Stimulated activated CD8-positive, alpha-beta memory T cell treated with anti-CD3 and anti-CD28 coated beads, Interleukin-12 subunit alpha, Interleukin-12 subunit beta, amount 100 ng/mL, for 24 hours (primary cell): ENCODE results near the gene CMC4.

Source experiments
- DNase-seq: peaks from one replicate; pipeline ENCODE4 v3.0.0-alpha.2; 2020; ENCODE audit errors: extremely low read depth

Gene CMC4, protein sequence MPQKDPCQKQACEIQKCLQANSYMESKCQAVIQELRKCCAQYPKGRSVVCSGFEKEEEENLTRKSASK

DNA sequence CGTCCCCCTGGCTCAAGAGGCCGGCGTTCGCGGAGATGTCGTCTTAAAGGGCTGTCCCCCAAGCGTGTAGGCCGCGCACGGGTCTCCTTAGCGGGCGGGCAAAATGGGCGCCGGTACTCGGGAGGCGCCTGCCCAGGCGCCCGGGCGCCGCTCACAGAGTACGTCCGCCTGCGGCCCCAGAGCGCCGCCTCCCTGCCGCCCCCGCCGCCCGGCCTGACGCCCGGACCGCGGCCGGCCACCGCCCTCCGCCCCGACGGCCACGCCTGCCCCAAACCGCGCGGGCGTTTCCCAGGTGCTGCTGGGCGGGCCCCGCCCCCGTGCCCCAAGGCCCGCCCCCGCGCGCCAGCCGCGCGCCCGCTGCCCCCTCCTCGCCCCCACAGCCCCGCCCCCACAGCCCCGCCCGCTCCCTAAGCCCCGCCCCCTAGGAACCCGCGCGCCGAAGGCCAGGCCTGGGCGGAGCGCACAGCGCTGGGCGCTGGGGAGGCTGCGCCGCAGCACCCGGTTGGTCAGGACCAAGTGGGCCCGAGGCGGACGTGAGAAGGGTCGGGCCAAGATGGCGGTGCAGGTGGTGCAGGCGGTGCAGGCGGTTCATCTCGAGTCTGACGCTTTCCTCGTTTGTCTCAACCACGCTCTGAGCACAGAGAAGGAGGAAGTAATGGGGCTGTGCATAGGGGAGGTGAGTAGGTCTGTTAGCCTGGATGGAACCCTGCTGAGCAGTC lies at the start of gene CMC4, which contains the start of the genes BRCC3 and MTCP1:
CMC4 (minus strand) TSS at position 162 of the 719 bp plus-strand sequence. CDS start 7,113 bp downstream, outside the sequence.
BRCC3 (plus strand) TSS at position 534 of the 719 bp plus-strand sequence; CDS start at position 554, 20 bp downstream.
MTCP1 (minus strand) TSS at position 162 of the 719 bp plus-strand sequence. CDS start 5,126 bp downstream, outside the sequence.
- DNase-seq, result peak; percentile 47

DNA sequence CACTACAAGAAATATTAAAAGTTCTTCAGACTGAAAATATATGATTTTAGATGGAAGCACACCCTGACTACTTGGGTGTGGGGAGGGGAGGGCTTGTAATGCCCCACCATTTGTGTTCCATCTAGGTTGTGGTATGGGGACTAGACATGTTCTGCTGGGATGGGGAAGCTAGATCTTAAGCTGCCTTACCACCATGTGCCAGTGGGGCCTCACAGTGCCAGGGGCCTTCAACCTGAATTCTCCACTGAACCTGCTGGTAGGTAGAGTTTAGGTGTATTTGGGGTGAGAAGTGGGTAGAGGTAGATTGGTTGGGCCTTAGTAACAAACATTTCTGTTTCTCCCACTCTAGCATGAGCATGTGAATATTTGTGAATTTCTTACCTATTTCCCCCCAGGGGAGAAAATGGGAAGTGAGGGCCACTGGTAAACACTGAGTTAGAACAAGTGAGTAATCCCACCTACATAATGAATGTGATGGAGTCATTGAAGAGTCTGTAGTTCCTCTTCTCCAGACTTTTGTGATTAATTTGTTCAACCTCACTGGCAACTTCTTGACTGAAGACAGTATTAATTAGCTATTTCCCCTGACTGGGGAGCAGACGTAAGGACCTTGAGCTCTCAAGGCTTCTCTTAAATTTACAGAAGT lies 44.4 kb upstream of the CMC4 start:
- DNase-seq, result no peak

DNA sequence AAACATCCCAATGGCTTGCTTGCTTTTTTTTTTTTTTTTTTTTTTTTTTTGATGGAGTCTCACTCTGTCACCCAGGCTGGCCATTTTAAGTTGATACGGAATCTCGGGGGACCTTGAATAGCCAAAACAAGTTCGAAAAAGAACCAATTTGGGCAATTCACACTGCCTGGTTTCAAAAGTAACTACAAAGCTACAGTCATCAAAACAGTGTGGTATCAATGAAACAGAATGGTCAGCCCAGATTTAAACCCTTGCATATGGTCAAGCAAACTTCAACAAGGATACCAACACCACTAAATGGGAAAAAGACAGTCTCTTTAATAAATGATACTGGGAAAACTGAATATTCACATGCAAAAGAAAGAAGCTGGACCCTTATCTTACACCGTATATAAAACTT lies 42.2 kb upstream of the CMC4 start:
- DNase-seq, result no peak

DNA sequence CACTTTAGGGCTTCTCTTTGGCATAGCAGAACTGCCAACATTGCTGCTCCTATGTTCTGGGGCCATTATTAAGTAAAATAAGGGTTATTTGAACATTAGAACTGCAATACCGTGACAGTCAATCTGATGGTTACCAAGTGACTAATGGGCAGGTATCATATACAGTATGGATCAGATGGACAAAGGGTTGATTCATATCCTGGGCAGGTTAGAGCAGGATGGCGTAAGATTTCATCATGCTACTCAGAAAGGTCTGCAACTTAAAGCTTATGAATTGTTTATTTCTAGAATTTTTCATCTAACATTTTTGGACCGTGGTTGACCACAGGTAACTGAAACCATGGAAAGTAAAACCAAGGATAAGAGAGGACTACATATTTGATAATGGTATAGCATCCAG lies 41.2 kb upstream of the CMC4 start:
- no peak for DNase-seq

DNA sequence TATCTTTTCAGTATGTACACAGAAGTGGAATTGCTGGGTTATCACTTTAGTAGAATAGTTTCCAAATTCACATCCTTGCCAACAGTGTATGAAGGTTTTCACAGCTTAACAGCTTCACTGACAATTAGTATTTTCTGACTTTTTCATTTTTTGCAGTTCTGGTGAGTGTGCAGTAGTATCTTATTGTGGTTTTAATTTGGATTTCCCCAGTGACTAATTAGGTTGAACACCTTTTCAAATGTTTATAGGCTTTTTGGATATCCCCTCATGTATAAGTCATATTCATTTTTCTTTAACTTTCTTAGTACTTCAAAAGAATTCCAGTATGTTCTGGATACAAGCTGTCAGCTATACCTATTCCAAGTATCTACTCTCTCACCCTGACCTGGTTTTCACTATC lies 37.5 kb upstream of the CMC4 start:
- no peak for DNase-seq

DNA sequence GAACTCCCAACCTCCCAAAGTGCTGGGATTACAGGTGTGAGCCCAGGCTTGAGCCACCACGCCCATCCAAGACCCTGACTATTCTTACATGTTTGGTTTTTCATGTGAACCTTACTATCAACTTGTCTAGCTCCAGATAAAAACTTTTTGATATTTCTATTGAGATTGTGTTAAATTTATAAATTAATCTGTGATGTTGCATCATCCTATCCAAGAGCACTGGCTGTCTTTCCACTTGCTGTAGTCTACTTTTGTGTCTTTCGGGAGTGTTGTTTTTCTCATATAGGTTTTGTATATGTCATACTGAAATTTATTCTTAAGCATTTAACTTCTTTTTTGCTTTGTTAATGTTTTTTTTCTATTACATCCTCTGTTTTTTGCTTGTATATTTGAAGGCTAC lies 35.0 kb upstream of the CMC4 start:
- no peak for DNase-seq

DNA sequence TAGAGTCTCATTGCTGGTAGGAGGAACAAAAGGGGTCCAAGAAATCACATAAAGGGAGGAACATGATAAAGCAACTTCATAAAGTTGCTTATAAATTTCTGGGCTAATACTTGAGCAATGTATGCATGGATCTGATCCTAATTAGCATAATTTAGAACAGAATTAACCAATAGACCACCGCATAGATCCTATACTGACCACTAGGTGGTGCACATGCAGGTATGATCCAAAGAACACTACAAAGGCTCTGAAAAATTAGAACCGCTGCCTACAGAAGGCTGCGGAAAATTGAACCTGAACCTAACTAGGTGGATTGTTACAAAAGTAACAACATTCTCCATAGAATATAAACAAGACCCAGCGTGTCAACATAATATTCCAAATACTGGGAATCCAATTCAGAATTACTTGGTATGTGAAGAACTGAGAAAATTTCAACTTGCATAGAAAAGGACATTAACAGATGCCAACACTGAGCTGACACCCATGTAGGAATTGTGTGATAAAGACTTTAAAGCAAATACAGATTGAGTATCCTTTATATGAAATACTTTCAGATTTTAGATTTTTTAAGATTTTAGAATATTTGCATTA lies 23.6 kb upstream of the CMC4 start:
- no peak for DNase-seq

DNA sequence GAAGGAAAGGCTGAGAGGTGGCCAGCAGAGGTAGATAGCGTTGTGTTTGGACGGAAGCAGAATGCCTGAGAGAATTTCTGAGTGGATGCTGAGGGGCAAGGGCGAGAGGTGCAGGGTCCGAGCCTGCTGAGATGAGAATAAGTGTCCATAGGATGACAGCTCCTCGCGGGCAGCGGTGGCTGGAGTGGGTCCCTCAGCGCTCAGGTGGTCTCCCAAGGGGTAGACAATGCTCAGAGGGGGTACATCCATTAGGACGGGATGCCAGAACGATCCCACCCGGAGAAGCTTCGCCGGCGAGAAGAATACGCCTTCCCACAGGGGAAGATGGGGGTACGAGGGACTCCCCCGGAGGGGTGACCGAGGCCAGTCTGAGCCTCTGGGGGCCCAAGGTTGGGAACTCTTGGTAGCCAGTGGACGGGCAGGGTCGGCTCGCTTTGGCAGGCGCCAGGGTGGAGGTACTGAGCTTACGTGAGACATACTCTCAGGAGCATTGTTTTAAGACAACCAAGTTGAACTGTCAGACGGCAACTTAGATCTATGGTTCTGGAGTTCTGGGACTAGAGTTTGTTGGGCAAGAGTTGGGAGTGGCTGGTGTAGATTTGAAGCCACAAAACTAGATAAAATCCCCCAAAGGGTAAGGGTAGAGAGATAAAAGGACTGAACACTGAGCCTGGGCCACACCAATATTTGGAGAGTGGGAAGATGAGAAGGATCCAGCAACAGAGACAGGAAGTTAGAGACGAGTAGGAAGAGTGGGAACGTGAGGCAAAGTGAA lies 16.2 kb upstream of the CMC4 start:
- no peak for DNase-seq

DNA sequence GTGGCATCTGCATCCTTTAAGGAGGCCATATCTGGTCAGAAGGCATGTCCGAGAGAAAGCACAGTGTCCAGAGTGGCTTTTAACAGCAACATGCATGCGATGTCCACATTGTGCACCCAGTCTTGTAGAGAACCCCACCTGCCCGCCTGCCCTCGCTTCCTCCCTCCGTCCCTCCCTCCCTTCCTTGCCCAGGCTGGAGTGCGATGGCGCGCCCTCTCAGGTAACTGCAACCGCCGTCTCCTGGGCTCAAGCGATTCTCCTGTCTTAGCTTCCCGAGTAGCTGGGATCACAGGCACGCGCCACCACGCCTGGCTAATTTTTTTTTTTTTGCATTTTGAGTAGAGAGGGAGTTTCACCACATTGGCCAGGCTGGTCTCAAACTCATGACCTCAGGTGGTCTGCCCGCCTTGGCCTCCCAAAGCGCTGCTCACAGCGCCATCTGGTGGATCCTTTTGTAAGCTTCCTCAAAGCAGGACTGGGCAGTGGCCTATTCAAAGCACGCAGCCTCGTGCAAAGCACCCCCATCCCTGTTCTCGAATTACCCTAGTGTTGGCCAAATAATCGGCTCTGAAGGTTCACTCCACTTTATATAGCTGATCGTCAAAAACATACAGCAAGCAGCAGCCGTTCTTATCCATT lies 15.4 kb upstream of the CMC4 start:
- no peak for DNase-seq

DNA sequence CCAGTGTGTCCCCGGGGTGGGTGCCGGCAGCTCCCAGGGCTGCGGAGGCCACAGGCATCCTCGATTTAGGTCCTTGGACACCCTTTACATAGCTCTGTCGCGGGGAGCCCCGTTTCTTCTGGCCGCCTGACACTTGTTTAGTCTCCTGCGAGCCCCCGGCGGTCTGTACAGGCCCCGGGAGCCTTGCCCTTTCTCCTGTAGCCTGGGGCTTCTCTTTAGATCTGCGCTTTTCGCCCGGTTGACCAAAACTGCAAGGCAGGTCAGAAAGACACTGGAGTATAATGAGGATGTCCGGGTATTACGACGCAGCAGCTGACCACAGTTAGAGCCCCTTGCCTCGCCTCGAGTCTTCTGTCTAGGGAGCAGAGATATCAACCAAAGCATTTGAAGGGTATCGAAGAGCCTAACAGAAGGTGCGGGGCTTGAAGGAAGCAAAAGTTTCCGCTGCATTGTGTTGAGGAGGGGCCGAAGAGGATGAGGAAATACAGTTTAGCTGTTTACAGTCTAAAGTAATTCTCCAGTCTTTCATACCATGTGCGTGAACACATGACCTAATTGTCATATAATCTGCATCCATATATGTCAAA lies 851 bp upstream of the CMC4 start:
- no peak for DNase-seq

DNA sequence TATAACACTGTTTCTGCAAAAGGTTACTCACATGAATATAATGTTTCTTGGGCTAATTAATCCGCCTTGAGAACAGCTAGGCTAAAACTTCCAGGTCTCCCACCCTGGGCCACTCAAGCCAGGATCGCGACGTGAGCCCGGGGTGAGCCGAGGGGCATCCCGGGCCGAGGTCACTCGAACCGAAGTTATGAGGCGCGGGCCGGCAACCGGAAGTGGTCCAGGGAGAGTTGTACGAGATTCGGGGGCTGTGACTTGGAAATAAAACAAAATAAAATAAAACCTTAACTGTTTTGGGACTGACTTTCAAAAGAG lies 317 bp downstream of the CMC4 start:
- no peak for DNase-seq

DNA sequence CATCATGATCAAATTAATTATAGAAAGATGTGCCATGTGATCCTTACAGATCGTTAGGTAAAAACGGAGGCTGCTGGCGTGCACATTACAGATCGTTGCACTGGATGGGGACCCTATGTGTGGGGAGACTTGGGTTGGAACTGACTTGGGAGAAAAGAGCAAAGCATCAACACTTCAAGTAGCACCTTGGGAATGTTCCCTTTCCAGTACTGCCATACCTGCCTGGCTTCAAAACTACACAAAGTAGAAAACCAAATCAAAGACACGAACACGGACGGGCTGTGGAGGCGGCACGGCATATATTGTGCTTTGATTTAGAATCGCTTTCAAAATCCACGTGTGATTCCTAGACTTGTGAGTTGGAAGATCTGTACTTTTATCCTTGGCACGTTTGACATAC lies 898 bp downstream of the CMC4 start:
- no peak for DNase-seq

DNA sequence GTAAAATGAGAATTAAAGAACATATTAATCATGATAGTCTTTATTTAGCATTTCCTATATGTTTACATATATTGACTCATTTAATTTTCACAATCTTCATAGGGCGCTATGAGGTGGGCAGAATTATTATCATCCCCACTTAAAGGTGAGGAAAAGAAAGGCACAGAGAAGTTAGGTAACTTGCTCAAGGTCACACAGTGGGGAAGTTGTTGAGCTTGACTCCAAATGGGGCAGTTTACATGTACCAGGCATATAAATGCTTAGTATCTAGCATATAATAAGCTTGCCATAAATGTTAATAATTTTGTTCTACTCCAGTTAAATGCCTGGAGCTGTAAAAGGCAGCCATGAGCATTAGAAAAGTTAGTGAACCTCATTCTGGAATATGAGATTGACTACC lies 1.5 kb downstream of the CMC4 start:
- DNase-seq, result no peak

DNA sequence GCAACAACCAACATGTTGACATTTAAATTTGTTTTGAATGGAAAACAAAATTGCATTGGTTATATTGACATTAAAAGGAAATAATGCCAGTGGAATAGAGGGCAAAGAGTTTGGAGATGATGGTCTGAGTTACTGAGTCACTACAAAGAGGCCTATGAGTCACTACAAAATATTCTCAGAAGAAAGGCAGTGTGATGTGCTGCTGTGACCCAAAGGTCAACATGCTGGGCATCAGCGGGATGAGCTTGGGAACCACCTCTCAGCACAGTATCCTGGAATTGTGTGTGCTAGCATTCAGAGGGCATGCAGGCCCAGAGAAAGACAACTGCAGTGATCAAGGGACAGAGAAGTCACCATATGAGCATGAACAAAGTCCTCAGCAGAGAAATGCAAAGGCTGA lies 2.8 kb downstream of the CMC4 start:
- no peak for DNase-seq

DNA sequence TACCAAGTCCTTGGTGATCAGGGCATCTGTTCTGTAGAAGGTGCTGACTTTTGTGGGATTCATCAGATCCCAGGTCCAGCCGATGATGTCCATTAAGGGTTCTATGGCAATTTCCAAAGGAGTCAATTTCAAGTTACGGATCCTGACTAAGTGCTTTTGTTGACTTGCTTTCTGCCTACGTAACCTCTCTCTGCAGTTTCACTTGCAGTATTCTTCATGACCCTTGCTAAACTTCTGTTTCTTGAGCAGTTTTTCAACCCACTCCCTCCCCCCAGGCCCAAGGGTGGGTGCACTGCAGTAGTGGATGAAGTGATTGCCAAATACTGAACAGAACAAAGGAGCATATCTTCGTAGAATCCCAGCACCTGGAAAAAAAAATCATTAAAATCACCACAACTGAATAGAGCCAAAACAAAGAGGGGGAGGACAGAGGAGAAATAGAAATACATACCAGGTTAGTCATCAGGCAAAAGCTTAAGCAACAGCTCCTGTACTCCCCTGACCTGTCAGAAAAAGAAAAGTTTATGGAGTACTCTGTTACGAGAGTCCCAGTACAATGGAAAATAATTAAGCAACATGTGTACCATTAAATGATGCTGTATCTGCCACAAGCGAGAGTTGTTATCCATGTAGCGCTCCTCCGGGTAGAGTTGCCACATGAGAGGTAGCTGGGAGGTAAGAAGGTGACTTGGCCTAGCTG lies 5.8 kb downstream of the CMC4 start:
- DNase-seq, result no peak

DNA sequence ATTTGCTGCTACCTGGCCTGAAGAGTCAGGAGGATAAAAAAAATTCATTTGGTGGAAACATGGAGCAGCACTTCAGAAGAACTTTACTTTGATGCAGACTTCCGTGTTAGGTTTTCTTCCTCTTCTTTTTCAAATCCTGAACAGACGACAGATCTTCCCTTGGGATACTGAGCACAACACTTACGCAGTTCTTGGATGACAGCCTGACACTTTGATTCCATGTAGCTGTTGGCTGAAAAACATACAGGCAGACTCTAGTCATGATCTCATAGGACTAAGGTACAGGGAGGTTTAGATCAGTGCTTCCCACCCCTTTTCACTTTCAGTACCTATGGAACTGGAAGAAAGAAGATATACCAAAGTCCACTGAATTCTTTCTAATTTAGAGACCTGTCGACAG lies 9.2 kb downstream of the CMC4 start:
- no peak for DNase-seq

DNA sequence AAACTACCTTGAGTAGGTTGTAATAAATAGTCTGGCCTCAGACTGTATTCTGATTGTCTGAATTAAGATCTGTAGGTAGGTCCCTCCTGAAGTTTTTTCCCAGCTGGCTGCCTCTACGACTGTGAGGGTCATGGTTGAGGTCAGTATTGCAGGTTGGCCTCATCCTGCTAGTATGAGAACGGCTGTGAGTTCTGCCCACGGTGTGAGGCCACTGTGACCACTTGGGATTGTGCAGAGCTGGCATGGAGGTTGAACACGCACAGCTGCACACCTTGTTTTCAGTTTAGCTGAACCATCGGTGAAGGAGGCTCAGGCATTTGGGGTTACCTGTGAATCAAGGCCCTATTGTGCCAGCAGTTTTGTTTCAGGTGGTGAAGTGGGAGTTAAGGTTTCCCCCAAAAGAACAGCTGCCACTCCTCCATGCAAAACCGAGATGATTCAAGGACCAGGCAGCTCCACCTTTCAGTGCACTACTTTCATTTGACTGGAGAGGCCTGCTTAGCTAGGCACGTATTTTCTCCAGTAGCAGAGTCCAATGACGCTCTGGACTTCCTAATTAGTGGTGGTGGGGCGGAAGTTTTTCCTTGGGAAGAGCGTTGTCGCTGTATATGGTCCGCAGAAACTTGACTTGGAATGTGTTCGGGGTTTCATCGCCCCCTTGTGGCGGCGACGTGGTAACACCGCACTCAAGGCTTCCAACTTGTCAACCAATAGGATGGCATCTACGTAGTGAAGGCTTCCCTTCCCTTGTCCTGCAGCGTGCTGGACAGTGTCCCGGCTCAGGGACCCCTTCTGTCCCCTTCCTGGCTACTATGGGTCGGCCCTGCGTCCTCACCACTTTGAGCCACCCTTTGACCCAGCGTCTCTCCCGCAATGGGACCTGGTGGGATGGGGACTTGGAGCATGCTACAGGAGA lies 13.8 kb downstream of the CMC4 start:
- no peak for DNase-seq

DNA sequence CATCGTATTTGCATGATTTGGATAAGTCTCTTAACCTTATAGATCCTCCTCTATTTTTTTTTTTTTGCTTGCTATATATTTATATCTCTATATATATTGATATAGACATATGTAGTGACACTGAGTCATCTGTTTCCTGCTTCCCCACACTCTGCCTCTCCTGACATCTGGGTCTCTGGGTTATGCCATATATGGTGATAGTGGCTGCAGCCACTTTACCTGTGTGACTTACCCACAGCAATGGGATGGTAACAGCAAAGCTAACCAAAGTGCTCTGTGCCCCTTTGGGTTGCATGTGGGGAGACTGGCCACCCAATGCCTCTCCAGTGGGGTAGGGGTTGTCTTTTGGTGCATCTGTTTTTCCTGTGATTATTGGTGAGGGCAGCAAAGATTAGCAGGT lies 14.5 kb downstream of the CMC4 start:
- no peak for DNase-seq

DNA sequence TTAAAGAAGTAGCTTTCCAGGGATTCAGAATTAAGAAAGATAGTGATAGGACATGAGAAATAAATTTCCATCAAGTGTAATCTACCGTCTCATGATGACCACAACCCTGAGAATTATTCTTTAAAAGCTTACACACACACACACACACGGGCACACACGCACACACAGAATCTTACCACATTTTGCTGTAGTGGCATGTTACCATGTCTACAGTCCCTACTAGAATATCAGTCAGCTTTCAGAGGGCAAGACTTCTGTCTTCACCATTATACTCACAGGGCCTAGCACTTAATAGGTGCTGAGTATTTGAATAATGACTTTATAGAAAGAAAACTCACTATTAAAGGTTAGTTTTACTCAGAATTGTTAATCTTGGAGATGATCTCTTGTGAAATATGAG lies 15.4 kb downstream of the CMC4 start:
- DNase-seq, result no peak

DNA sequence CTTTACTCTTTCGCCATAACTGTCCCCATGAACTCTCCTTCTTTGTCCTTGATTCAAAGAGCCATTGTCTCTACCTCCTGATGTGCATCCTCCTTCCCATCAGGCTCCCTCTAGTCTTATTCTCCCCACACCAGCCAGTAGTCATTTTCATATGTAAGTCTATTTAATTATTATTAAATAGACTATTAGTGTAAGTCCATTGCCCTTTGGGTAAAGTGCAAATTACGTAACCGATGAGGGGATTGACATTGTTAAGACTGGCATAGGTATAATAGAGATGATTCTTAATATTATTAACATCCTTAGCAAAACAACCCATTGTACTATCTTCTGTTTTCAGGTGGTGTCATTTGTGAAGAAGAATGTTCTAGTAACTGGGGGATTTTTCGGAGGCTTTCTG lies 16.7 kb downstream of the CMC4 start:
- DNase-seq, result no peak
